Liver (tissue), 9 donors: ENCODE data around the gene SEMA3G. TPM values are rescaled to one million over a fixed set of nuclear protein-coding genes. Genes with fewer than 3 reads are reported as not detected.
A peak's percentile ranks its signal among the peaks of the same experiment; 100 is the strongest.

Source experiments
- DNase-seq: peaks from one replicate; pipeline ENCODE4 v3.0.0-alpha.2; 2017; ENCODE audit warnings: low spot score
- H3K27ac ChIP-seq, 2 donors: one replicate each; pipeline ENCODE4 v1.7.0; 2013; ENCODE audit warnings: inconsistent platforms in 2 of 2, low read length in 2 of 2, control low read depth in 1 of 2, low read depth in 1 of 2, mild to moderate bottlenecking in 1 of 2
- H3K27me3 ChIP-seq, 4 donors: one replicate each; pipeline versions ENCODE4 v1.6.1 to v1.7.0; 2013; ENCODE audit warnings: low read length in 3 of 4, inconsistent platforms in 1 of 4, mild to moderate bottlenecking in 1 of 4, moderate library complexity in 1 of 4; ENCODE audit not compliant: control insufficient read depth in 4 of 4, insufficient read depth in 4 of 4
- H3K36me3 ChIP-seq, 4 donors: one replicate each; pipeline versions ENCODE4 v1.6.1 to v1.7.0; 2013; ENCODE audit warnings: low read length in 3 of 4, mild to moderate bottlenecking in 3 of 4, low read depth in 1 of 4, moderate library complexity in 1 of 4; ENCODE audit not compliant: control insufficient read depth in 4 of 4, insufficient read depth in 3 of 4
- H3K4me1 ChIP-seq, 4 donors: one replicate each; pipeline versions ENCODE4 v1.6.1 to v1.7.0; 2013; ENCODE audit warnings: low read length in 3 of 4, mild to moderate bottlenecking in 3 of 4, moderate library complexity in 1 of 4; ENCODE audit not compliant: control insufficient read depth in 4 of 4, insufficient read depth in 4 of 4
- H3K4me3 ChIP-seq, 3 donors: one replicate each; pipeline versions ENCODE4 v1.6.1 to v1.7.0; 2013; ENCODE audit warnings: low read length in 3 of 3, control low read depth in 1 of 3, low read depth in 1 of 3, mild to moderate bottlenecking in 1 of 3
- H3K9ac ChIP-seq, 2 donors: one replicate each; pipeline ENCODE4 v1.7.0; 2013; ENCODE audit warnings: low read length in 2 of 2, mild to moderate bottlenecking in 2 of 2, moderate library complexity in 2 of 2, control low read depth in 1 of 2, low read depth in 1 of 2
- H3K9me3 ChIP-seq, 4 donors: one replicate each; pipeline versions ENCODE4 v1.6.1 to v1.7.0; 2013; ENCODE audit warnings: low read length in 3 of 4; ENCODE audit not compliant: control insufficient read depth in 4 of 4
- EGR1 ChIP-seq, 2 donors: IDR thresholded peaks; 2 replicates each; pipeline ENCODE4 v1.6.1; 2016 to 2018; ENCODE audit warnings: antibody characterized with exemption in 2 of 2, low read depth in 2 of 2
- GABPA ChIP-seq, 2 donors: IDR thresholded peaks in 1 of 2; conservative IDR thresholded peaks in 1 of 2; 2 replicates each; pipeline ENCODE4 v1.6.1; 2016; ENCODE audit warnings: antibody characterized with exemption in 2 of 2, mild to moderate bottlenecking in 1 of 2, moderate library complexity in 1 of 2
- HNF4A ChIP-seq, 2 donors: conservative IDR thresholded peaks; 2 replicates each; pipeline ENCODE4 v1.6.1; 2016; ENCODE audit warnings: antibody characterized with exemption in 2 of 2, mild to moderate bottlenecking in 2 of 2
- HNF4G ChIP-seq: IDR thresholded peaks from 2 replicates; pipeline ENCODE4 v1.6.1; 2016; ENCODE audit warnings: antibody characterized with exemption
- JUND ChIP-seq, 2 donors: IDR thresholded peaks; 2 replicates each; pipeline ENCODE4 v1.6.1; 2016; ENCODE audit warnings: antibody characterized with exemption in 2 of 2
- NR2F2 ChIP-seq: IDR thresholded peaks from 2 replicates; pipeline ENCODE4 v1.6.1; 2016; ENCODE audit warnings: antibody characterized with exemption
- RAD21 ChIP-seq, 2 donors: IDR thresholded peaks; 2 replicates each; pipeline ENCODE4 v1.6.1; 2016; ENCODE audit warnings: antibody characterized with exemption in 2 of 2, mild to moderate bottlenecking in 2 of 2
- SP1 ChIP-seq: IDR thresholded peaks from 2 replicates; pipeline ENCODE4 v1.6.1; 2018; ENCODE audit warnings: antibody characterized with exemption, mild to moderate bottlenecking
- TAF1 ChIP-seq: conservative IDR thresholded peaks from 2 replicates; pipeline ENCODE4 v1.6.1; 2016; ENCODE audit warnings: antibody characterized with exemption, mild to moderate bottlenecking
- YY1 ChIP-seq: IDR thresholded peaks from 2 replicates; pipeline ENCODE4 v1.6.1; 2016; ENCODE audit warnings: antibody characterized with exemption, mild to moderate bottlenecking
- WGBS: extraction: QIAGEN DNeasy Blood & Tissue Kit; methylation state at CpG from one replicate; pipeline ENCODE4 v1.1.7; 2013; 5-methylcytosine and 5-hydroxymethylcytosine counted together
- polyA plus RNA-seq, 2 donors: library from polyadenylated mRNA; stranded (reverse) in 1 of 2; unstranded in 1 of 2; fragments of 200-250 nt in 1 of 2; fragments of >200 nt in 1 of 2; fragmentation: Nextera tagmentation in 1 of 2; extraction: Ambion mirVana in 1 of 2; gene quantifications; one replicate each; pipeline versions ENCODE4 v1.2.1 to v1.2.3, GENCODE V29; 2013 to 2015
- total RNA-seq, 2 donors: library from RNA; depleted of rRNA; stranded (reverse); fragments of >200 nt; gene quantifications; one replicate each; pipeline ENCODE4 v1.2.3, GENCODE V29; 2014
- TF ChIP-seq, protein P1 (sequence below): IDR thresholded peaks from 2 replicates; pipeline ENCODE4 v1.6.1; 2016; ENCODE audit warnings: antibody characterized with exemption
- TF ChIP-seq, protein P2 (sequence below): IDR thresholded peaks from 2 replicates; pipeline ENCODE4 v1.6.1; 2016; ENCODE audit warnings: antibody characterized with exemption
- TF ChIP-seq, protein P3 (sequence below): IDR thresholded peaks from 2 replicates; pipeline ENCODE4 v1.6.1; 2016; ENCODE audit warnings: antibody characterized with exemption
- TF ChIP-seq, protein P4 (sequence below): IDR thresholded peaks from 2 replicates; pipeline ENCODE4 v1.6.1; 2016; ENCODE audit warnings: antibody characterized with exemption, mild to moderate bottlenecking
- donor health status: healthy.
- donor health status: healthy.
- donor health status: healthy.
- donor health status: healthy.
- donor health status: healthy.

The SEMA3G gene
- total and polyA plus RNA-seq, 4 donors: 0.47 to 1.2 (median 0.74) TPM

DNA sequence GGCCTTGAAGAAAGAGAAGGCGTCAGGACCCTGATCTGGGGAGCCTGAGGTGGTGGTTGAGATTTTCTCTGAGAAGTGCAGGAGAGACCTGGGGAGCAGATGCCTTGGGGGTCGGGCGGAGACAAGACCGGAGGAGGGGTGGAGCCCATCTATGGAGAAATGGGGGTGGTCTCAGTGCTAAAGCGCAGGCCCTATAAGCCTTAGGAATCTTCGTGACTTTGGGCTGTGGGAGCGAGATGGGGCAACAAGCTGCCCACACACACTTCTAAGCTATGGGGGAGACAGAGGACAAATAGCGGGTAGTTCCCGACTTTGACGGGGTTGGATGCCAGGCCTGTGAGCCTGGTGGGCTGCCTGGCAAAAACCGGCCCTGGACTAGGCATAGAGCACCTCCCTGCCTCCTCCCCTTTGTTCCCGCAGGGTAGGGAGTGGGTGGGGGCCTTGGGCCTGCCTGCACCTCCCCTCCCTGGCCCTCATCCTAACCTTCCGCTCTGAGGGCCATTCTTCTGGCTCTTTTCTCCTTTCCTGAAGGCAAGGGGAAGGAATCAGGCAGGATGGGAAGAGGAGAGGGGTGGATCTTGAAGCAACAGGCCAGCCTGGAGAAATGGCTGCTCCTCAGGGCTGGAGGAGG is 11.4 kb upstream of the SEMA3G start:
- TF ChIP-seq, protein P1, sequence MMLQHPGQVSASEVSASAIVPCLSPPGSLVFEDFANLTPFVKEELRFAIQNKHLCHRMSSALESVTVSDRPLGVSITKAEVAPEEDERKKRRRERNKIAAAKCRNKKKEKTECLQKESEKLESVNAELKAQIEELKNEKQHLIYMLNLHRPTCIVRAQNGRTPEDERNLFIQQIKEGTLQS: no peak
- no peak for TF ChIP-seq JUND (IDR thresholded peaks at IDR 0.05)
- no peak for TF ChIP-seq YY1
- no peak for TF ChIP-seq HNF4G
- TF ChIP-seq, protein P2, sequence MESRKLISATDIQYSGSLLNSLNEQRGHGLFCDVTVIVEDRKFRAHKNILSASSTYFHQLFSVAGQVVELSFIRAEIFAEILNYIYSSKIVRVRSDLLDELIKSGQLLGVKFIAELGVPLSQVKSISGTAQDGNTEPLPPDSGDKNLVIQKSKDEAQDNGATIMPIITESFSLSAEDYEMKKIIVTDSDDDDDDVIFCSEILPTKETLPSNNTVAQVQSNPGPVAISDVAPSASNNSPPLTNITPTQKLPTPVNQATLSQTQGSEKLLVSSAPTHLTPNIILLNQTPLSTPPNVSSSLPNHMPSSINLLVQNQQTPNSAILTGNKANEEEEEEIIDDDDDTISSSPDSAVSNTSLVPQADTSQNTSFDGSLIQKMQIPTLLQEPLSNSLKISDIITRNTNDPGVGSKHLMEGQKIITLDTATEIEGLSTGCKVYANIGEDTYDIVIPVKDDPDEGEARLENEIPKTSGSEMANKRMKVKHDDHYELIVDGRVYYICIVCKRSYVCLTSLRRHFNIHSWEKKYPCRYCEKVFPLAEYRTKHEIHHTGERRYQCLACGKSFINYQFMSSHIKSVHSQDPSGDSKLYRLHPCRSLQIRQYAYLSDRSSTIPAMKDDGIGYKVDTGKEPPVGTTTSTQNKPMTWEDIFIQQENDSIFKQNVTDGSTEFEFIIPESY: no peak
- no peak for TF ChIP-seq SP1
- TF ChIP-seq RAD21 (IDR thresholded peaks at IDR 0.05): no peak
- TF ChIP-seq, protein P3, sequence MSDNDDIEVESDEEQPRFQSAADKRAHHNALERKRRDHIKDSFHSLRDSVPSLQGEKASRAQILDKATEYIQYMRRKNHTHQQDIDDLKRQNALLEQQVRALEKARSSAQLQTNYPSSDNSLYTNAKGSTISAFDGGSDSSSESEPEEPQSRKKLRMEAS: no peak
- no peak for TF ChIP-seq NR2F2
- TF ChIP-seq GABPA (IDR thresholded peaks at IDR 0.05 in 1 of 2, conservative IDR thresholded peaks at IDR 0.05 in 1 of 2): no peak
- no peak for DNase-seq
- Histone ChIP-seq H3K4me1 (peaks cover 0 to 19% (median 10%) of the 10 kb centered on the region in 4 donors), H3K27me3 (no peaks in the 10 kb centered on the region), H3K4me3 (peak overlapping the region; percentile 56 to 88 (median 66)), H3K27ac (peak overlapping the region; percentile 81 to 86), H3K9ac (peak overlapping the region; percentile 2 to 72), H3K36me3 (peaks cover 4 to 30% (median 18%) of the 10 kb centered on the region in 4 donors), H3K9me3 (no peaks in the 10 kb centered on the region)
- WGBS: 51% methylated on average over 13 of the region's 13 CpGs

DNA sequence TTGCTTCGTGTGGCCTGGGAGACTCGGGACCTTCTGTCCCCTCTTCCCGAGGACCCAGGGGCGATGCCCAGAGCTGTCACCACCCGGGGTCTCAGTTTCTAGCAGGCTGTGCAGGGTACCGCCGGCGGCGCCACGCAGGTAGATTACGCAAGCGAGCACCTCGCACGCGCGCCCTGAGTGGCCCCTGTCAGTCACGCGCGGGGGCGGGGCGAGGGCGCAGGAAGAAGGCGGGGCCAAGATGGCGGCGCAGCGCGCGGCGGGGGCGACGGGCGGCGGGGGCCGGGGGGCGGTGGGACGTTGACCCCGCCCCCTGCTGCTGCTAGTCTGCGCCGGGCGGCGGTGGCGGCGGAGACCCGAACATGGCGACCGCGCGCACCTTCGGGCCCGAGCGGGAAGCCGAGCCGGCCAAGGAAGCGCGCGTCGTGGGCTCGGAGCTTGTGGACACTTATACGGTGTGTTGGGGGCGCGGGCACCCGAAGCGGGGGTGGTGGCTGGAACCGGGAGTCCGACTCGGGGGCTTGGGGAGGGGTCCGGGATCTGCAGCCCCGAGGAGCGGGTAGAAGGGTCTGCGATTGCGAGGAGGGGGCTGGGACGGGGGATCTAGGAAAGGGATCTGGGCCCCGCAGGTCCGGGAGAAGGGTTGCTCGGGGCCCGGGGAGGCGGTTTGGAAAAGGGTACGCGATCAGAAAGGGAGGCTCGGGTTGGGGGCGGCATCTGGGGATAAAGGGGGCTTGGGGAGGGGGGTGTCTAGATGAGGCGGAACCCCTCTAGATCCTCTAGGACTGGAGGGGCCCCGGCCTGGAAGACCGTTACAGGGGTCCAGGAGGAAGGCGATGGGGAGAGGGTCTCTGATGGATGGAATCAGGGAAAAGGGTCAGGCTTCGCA is 10.6 kb upstream of the SEMA3G start, which contains the start of gene NISCH:
Gene NISCH (plus strand): TSS at position 322 of the 886 bp plus-strand sequence. CDS start 38 bp downstream, at position 360.
- H3K27ac ChIP-seq: peak within 1 kb of the TSS; percentile 86 to 91
- DNase-seq: peak; percentile 93
- H3K9me3 ChIP-seq: no peaks in the 10 kb centered on the region
- H3K9ac ChIP-seq: peak within 1 kb of the TSS; percentile 92 to 96
- 2% methylated on average over 86 of the region's 86 CpGs for WGBS
- peaks cover 0 to 23% (median 11%) of the 10 kb centered on the region in 4 donors for H3K36me3 ChIP-seq
- peaks cover 0 to 23% (median 11%) of the 10 kb centered on the region in 4 donors for H3K4me1 ChIP-seq
- TF ChIP-seq EGR1 (IDR thresholded peaks at IDR 0.05; ENCODE audit: low read depth in 2 of 2) (peak in 1 of 2 donors; percentile 75), YY1 (peak; percentile 90), SP1 (no peak), TAF1 (no peak), JUND (IDR thresholded peaks at IDR 0.05) (no peak), HNF4A (conservative IDR thresholded peaks at IDR 0.05) (peak in 1 of 2 donors; percentile 26)
- TF ChIP-seq, protein P4, sequence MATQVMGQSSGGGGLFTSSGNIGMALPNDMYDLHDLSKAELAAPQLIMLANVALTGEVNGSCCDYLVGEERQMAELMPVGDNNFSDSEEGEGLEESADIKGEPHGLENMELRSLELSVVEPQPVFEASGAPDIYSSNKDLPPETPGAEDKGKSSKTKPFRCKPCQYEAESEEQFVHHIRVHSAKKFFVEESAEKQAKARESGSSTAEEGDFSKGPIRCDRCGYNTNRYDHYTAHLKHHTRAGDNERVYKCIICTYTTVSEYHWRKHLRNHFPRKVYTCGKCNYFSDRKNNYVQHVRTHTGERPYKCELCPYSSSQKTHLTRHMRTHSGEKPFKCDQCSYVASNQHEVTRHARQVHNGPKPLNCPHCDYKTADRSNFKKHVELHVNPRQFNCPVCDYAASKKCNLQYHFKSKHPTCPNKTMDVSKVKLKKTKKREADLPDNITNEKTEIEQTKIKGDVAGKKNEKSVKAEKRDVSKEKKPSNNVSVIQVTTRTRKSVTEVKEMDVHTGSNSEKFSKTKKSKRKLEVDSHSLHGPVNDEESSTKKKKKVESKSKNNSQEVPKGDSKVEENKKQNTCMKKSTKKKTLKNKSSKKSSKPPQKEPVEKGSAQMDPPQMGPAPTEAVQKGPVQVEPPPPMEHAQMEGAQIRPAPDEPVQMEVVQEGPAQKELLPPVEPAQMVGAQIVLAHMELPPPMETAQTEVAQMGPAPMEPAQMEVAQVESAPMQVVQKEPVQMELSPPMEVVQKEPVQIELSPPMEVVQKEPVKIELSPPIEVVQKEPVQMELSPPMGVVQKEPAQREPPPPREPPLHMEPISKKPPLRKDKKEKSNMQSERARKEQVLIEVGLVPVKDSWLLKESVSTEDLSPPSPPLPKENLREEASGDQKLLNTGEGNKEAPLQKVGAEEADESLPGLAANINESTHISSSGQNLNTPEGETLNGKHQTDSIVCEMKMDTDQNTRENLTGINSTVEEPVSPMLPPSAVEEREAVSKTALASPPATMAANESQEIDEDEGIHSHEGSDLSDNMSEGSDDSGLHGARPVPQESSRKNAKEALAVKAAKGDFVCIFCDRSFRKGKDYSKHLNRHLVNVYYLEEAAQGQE: no peak
- TF ChIP-seq, protein P3: no peak
- TF ChIP-seq, protein P1: no peak
- peak within 1 kb of the TSS; percentile 74 to 88 (median 85) for H3K4me3 ChIP-seq
- no peaks in the 10 kb centered on the region for H3K27me3 ChIP-seq
